GM12801 (cell line): ENCODE measurements around the gene RFX6.

Experiments used
- TF ChIP-seq, protein P1 (sequence below): IDR thresholded peaks from one replicate; pipeline ENCODE4 v1.5.1; 2011; ENCODE audit warnings: control low read depth; ENCODE audit not compliant: insufficient read length; ENCODE audit errors: extremely low read depth

The RFX6 gene

DNA sequence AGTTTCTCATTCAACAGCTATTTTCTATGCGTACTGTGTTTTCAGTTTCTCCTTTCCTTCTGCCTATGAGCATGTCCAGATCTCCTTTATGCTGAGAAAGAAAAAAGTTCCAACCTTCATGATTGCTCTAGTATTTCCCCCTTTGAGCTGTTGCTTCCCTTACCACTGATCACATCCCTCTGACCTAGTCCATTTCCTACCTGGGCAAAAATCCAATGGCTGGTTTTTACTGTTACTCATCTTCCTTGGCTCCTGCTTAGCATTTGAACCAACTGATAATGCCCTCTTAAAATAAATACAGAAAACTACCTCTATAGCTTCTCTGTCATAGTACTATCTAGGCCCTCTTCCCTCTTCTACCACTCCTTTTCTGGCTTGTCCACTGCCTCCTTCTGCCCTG is 6.0 kb downstream of the RFX6 start:
- TF ChIP-seq, protein P1, sequence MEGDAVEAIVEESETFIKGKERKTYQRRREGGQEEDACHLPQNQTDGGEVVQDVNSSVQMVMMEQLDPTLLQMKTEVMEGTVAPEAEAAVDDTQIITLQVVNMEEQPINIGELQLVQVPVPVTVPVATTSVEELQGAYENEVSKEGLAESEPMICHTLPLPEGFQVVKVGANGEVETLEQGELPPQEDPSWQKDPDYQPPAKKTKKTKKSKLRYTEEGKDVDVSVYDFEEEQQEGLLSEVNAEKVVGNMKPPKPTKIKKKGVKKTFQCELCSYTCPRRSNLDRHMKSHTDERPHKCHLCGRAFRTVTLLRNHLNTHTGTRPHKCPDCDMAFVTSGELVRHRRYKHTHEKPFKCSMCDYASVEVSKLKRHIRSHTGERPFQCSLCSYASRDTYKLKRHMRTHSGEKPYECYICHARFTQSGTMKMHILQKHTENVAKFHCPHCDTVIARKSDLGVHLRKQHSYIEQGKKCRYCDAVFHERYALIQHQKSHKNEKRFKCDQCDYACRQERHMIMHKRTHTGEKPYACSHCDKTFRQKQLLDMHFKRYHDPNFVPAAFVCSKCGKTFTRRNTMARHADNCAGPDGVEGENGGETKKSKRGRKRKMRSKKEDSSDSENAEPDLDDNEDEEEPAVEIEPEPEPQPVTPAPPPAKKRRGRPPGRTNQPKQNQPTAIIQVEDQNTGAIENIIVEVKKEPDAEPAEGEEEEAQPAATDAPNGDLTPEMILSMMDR: no peak

DNA sequence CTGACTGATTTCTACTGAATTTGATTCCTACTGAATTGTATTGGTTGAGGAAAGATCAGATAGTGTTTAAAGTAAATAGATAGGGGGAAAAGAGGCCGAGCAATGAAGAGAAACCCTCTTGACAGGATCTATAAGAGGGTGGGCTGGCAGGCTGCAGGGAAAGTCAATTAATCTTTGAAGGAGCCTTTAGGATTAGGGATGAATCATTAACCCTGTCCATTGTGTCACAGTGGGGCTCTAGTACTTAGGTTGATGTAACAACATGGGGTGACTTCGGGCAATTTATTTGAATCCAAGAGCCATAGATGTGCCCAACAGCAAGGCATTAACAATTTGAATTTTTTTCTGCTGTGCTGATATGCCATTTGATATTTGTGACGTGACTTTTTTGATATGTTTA is 7.5 kb downstream of the RFX6 start:
- TF ChIP-seq, protein P1: no peak

DNA sequence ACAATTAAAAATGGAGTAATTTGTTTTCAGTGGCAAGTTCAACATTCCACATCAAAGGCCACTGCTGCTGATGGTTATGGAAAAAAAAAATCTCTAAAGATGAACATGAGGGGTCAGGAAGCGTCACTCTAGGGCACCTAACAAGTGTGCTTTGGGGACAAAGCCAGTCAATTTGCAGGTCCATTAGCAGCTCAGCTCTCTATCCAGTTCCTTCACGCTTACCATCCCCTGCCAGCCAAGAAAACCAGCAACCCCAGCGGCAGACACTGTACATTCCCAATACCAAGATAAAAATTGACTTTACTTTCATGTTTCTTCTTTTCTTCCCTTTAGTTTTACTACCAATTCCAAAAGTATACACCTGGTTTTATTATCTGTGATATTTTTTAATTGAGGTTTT is 10.1 kb downstream of the RFX6 start:
- TF ChIP-seq, protein P1: no peak

DNA sequence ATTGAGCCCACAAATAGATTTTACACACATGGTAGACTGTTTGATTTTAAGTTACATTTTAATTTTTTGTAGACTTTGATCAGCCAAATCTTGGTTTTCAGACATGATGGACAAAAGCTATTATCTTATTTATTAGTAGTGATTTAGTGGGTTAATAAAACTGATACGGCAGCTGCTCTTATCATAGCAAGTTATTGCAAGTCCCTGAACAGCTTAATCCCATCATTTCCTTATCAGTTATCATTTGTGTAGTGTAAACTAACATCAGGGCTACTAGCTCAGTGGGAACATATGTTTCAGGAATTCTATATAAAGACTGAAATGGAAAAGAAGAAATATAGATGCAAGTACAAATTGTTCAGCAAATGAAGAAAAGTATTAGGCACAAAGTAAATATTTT is 10.9 kb downstream of the RFX6 start:
- TF ChIP-seq, protein P1: no peak

DNA sequence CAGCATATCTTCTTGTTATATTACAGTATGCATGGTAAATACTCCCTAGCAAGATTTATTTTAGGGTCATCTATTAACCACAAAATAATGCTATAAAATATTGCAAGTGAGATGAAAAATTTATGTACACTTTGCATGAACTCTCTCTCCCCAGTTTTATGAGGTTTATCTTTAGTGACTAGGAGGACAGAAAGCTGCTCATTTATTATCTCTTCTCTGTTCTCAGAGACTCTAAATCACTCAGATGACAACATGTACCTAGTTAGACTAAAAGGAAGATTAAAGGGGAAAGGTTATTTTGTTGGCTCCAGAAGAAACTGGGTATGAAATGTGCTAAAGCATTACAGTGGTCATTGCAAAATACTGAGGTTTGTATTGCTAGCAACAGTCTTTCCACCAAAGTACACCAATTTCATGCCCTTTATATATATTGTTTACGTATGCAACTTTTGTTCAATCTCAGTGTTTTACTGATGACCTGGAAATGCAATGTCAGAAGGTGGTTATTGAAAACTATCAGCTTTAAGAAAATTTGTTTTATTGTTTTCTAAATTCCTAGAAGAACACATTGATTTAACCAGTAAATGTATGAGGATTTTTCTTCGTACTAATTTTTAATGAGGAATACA is 11.8 kb downstream of the RFX6 start:
- TF ChIP-seq, protein P1: no peak

DNA sequence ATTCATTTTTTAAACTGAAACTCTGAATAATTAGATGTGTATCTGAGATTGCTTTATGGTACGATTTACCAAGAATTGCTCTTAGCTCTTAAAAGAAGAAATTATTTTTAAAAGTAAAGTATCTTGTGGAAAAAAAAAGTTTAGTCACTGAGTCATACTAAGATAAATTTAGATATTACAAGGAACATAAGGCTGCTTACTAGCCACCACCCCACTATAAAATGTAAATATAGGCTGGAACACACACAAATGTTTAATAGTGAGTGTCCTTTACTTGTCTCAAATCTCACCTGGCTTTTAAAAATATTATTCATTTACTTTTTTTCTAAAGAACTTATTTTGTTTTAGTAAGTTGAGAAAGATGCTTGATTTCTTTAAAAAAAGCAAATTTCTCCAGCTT is 17.6 kb downstream of the RFX6 start:
- TF ChIP-seq, protein P1: no peak

DNA sequence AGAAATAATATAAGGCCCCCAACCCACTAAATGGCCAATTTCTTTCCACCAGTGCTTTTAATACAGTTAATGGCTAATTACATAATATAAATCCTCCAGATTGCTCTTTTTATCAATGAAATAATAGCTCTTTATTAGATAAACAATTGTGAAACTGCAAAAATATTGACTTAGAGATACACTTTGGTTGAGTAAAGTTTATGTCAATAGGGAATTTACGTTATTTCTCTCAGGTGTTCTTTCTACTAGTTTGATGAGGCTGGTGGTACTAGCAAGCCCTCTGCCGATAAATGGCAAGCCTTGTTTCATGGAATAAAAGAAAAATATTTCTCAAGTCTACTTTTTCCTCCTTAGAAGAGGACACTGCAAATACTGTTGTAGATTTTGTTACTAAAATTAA is 18.9 kb downstream of the RFX6 start:
- TF ChIP-seq, protein P1: no peak

DNA sequence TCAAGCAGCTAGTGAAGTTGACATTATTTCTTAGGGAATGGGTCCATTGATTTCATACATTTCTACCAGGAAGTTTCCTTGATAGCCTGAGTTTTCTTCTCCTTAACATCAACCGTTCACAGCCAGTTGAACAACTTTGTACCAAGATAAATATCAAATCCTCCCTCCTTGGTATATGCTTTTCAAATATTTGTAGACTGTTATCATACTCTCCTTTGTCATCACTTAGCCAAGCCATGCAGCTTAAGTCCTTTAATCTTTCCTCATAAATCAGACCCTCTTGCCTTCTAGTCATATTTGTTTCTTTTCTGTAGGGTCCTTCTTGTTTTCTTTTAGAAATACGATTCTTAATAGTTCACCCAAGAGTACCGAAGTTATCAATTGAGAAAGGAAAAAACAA is 25.6 kb downstream of the RFX6 start:
- TF ChIP-seq, protein P1: no peak
